GM23338 (cell line): ENCODE measurements around the gene SULT1A2. TPM values are rescaled to one million over a fixed set of nuclear protein-coding genes. Genes with fewer than 3 reads are reported as not detected.

Experiments used
- ATAC-seq: fragments of 200-7000 bp; cut with Tn5 transposase; 3 replicates; pipeline ENCODE4 v1.9.1; 2020
- DNase-seq: peaks from one replicate; pipeline ENCODE4 v3.0.0-alpha.2; 2015; ENCODE audit warnings: low spot score
- H2AFZ ChIP-seq: fragments of 200-600 bp; sonication (generic); 2 replicates; pipeline ENCODE4 v1.8.0; 2016; ENCODE audit warnings: antibody characterized with exemption, mild to moderate bottlenecking, moderate library complexity
- H3F3A ChIP-seq: fragments of 200-600 bp; sonication (generic); replicated peaks from 2 replicates; pipeline ENCODE4 v1.8.0; 2017; ENCODE audit warnings: antibody characterized with exemption, mixed run types, low read depth
- H3K27ac ChIP-seq: fragments of 200-600 bp; sonication (generic); 2 replicates; pipeline ENCODE4 v1.6.1; 2016; ENCODE audit warnings: low read depth
- H3K27me3 ChIP-seq: fragments of 200-600 bp; sonication (generic); 2 replicates; pipeline ENCODE4 v1.8.0; 2016; ENCODE audit warnings: mild to moderate bottlenecking, mixed run types, moderate library complexity; ENCODE audit not compliant: insufficient read depth
- H3K36me3 ChIP-seq: fragments of 200-600 bp; sonication (generic); 2 replicates; pipeline ENCODE4 v1.8.0; 2016; ENCODE audit warnings: mild to moderate bottlenecking; ENCODE audit not compliant: insufficient read depth
- H3K4me1 ChIP-seq: fragments of 200-600 bp; sonication (generic); 2 replicates; pipeline ENCODE4 v1.8.0; 2016; ENCODE audit warnings: mild to moderate bottlenecking, moderate library complexity; ENCODE audit not compliant: insufficient read depth
- H3K4me2 ChIP-seq: fragments of 200-600 bp; sonication (generic); 2 replicates; pipeline ENCODE4 v1.7.1; 2017; ENCODE audit warnings: mixed run types
- H3K4me3 ChIP-seq: fragments of 200-600 bp; sonication (generic); 2 replicates; pipeline ENCODE4 v1.6.1; 2016; ENCODE audit warnings: mixed run types
- H3K79me2 ChIP-seq: fragments of 200-600 bp; sonication (generic); replicated peaks from 2 replicates; pipeline ENCODE4 v1.8.0; 2017; ENCODE audit warnings: mild to moderate bottlenecking; ENCODE audit not compliant: insufficient read depth
- H3K9me2 ChIP-seq: fragments of 200-600 bp; sonication (generic); 2 replicates; pipeline ENCODE4 v1.8.0; 2017; ENCODE audit not compliant: insufficient read depth
- H4K20me1 ChIP-seq: fragments of 200-600 bp; sonication (generic); replicated peaks from 2 replicates; pipeline ENCODE4 v1.8.0; 2017; ENCODE audit warnings: mild to moderate bottlenecking; ENCODE audit not compliant: insufficient read depth
- H3K27ac Mint-ChIP-seq: 2 replicates; pipeline ENCODE4 v1.8.0; 2020; ENCODE audit warnings: inconsistent platforms, mild to moderate bottlenecking, moderate library complexity, mixed read lengths
- H3K27me3 Mint-ChIP-seq: 3 replicates; pipeline ENCODE4 v1.8.0; 2022; ENCODE audit warnings: low read depth, mild to moderate bottlenecking, moderate library complexity, mixed read lengths, inconsistent platforms; ENCODE audit not compliant: insufficient read depth, poor library complexity
- H3K36me3 Mint-ChIP-seq: 3 replicates; pipeline ENCODE4 v1.8.0; 2021; ENCODE audit warnings: low read depth, mild to moderate bottlenecking, inconsistent platforms, moderate library complexity, mixed read lengths
- H3K4me1 Mint-ChIP-seq: 3 replicates; pipeline ENCODE4 v1.8.0; 2020; ENCODE audit warnings: mild to moderate bottlenecking, inconsistent platforms, mixed read lengths
- H3K4me3 Mint-ChIP-seq: 3 replicates; pipeline ENCODE4 v1.8.0; 2021; ENCODE audit warnings: moderate library complexity, mild to moderate bottlenecking, inconsistent platforms, mixed read lengths
- H3K9me3 Mint-ChIP-seq: 3 replicates; pipeline ENCODE4 v1.8.0; 2020; ENCODE audit warnings: moderate library complexity, mild to moderate bottlenecking, inconsistent platforms, mixed read lengths
- EZH2 ChIP-seq: fragments of 200-600 bp; sonication (generic); IDR thresholded peaks from one replicate; pipeline ENCODE4 v1.8.0; 2017; ENCODE audit warnings: antibody characterized with exemption, mild to moderate bottlenecking, low read depth; ENCODE audit not compliant: unreplicated experiment
- EZH2phosphoT487 ChIP-seq: fragments of 200-600 bp; sonication (generic); IDR thresholded peaks from one replicate; pipeline ENCODE4 v1.8.1; 2018; ENCODE audit warnings: antibody characterized with exemption; ENCODE audit not compliant: unreplicated experiment
- JUNB ChIP-seq: IDR thresholded peaks from one replicate; pipeline ENCODE4 v1.6.1; 2016; ENCODE audit warnings: antibody characterized with exemption; ENCODE audit not compliant: unreplicated experiment
- NANOG ChIP-seq: IDR thresholded peaks from 2 replicates; pipeline ENCODE4 v1.6.1; 2016; ENCODE audit warnings: antibody characterized with exemption, borderline replicate concordance
- POLR2AphosphoS5 ChIP-seq: IDR thresholded peaks from 2 replicates; pipeline ENCODE4 v1.6.1; 2016; ENCODE audit warnings: antibody characterized with exemption, low read depth
- STAT1 ChIP-seq: IDR thresholded peaks from one replicate; pipeline ENCODE4 v1.6.1; 2016; ENCODE audit warnings: antibody characterized with exemption; ENCODE audit not compliant: unreplicated experiment
- ZNF114 ChIP-seq: fragments of 250-450 bp; sonication (Bioruptor Pico); IDR thresholded peaks from 2 replicates; pipeline ENCODE4 v1.5.0; 2020; ENCODE audit warnings: mild to moderate bottlenecking, moderate library complexity
- polyA plus RNA-seq: library from polyadenylated mRNA; unstranded; fragments of >200 nt; fragmentation: Nextera tagmentation; extraction: Ambion mirVana; gene quantifications from 2 replicates; pipeline ENCODE4 v1.2.1, GENCODE V29; 2016
- total RNA-seq: library from RNA; depleted of rRNA; stranded (reverse); fragments of >200 nt; shearing (Covaris generic); gene quantifications from 2 replicates; pipeline ENCODE4 v1.2.3, GENCODE V29; 2014
- TF ChIP-seq, protein P1 (sequence below), 2 experiments: fragments of 200-600 bp in 1 of 2; sonication (generic) in 1 of 2; conservative IDR thresholded peaks; 2 replicates each; pipeline versions ENCODE4 v1.5.1 to v1.6.1; 2016 to 2017; ENCODE audit warnings: antibody characterized with exemption in 2 of 2, low read depth in 2 of 2, mild to moderate bottlenecking in 2 of 2, moderate library complexity in 1 of 2
- TF ChIP-seq, protein P2 (sequence below): IDR thresholded peaks from 2 replicates; pipeline ENCODE4 v1.6.1; 2016; ENCODE audit warnings: antibody characterized with exemption
- TF ChIP-seq, protein P3 (sequence below): IDR thresholded peaks from one replicate; pipeline ENCODE4 v1.6.1; 2018; ENCODE audit warnings: antibody characterized with exemption; ENCODE audit not compliant: unreplicated experiment

SULT1A2 gene
- total and polyA plus RNA-seq, 2 experiments from 2014 or later: 0.17 to 0.34 TPM

- Mint-ChIP-seq H3K4me1 (peaks cover 15% of the 10 kb centered on the region; the same call in 2 of the 3 replicates), H3K4me3 (no peak overlapping the region), H3K36me3 (no peaks in the 10 kb centered on the region), H3K27ac (no peak overlapping the region), H3K27me3 (peaks cover 8% of the 10 kb centered on the region), H3K9me3 (no peaks in the 10 kb centered on the region)
- Histone ChIP-seq H3F3A (no peaks in the 10 kb centered on the region), H3K27me3 (no peaks in the 10 kb centered on the region), H3K9me2 (no peaks in the 10 kb centered on the region), H3K4me1 (no peaks in the 10 kb centered on the region; the same call in 1 of the 2 replicates), H3K4me3 (no peak overlapping the region), H4K20me1 (no peaks in the 10 kb centered on the region), H3K79me2 (no peaks in the 10 kb centered on the region), H3K36me3 (no peaks in the 10 kb centered on the region), H2AFZ (no peak overlapping the region), H3K4me2 (no peak overlapping the region), H3K27ac (no peak overlapping the region)
- DNase-seq (no peak), ATAC-seq (no peak)
- TF ChIP-seq NANOG (no peak), EZH2 (no peak)
- TF ChIP-seq, protein P1, sequence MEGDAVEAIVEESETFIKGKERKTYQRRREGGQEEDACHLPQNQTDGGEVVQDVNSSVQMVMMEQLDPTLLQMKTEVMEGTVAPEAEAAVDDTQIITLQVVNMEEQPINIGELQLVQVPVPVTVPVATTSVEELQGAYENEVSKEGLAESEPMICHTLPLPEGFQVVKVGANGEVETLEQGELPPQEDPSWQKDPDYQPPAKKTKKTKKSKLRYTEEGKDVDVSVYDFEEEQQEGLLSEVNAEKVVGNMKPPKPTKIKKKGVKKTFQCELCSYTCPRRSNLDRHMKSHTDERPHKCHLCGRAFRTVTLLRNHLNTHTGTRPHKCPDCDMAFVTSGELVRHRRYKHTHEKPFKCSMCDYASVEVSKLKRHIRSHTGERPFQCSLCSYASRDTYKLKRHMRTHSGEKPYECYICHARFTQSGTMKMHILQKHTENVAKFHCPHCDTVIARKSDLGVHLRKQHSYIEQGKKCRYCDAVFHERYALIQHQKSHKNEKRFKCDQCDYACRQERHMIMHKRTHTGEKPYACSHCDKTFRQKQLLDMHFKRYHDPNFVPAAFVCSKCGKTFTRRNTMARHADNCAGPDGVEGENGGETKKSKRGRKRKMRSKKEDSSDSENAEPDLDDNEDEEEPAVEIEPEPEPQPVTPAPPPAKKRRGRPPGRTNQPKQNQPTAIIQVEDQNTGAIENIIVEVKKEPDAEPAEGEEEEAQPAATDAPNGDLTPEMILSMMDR (conservative IDR thresholded peaks at IDR 0.05; ENCODE audit: low read depth in 2 of 2): no peak
- TF ChIP-seq, protein P2, sequence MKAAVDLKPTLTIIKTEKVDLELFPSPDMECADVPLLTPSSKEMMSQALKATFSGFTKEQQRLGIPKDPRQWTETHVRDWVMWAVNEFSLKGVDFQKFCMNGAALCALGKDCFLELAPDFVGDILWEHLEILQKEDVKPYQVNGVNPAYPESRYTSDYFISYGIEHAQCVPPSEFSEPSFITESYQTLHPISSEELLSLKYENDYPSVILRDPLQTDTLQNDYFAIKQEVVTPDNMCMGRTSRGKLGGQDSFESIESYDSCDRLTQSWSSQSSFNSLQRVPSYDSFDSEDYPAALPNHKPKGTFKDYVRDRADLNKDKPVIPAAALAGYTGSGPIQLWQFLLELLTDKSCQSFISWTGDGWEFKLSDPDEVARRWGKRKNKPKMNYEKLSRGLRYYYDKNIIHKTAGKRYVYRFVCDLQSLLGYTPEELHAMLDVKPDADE: no peak
These were observed 10.3 kb upstream of the SULT1A2 start for GRCh38 chr16:28607116-28607623.

GRCh38 chr16:28606291-28607115 lies 9.7 kb upstream of the SULT1A2 start:
- DNase-seq (no peak), ATAC-seq (no peak)
- Mint-ChIP-seq H3K27ac (no peak overlapping the region), H3K4me3 (no peak overlapping the region), H3K36me3 (no peaks in the 10 kb centered on the region), H3K4me1 (peaks cover 15% of the 10 kb centered on the region; the same call in 2 of the 3 replicates), H3K27me3 (peaks cover 8% of the 10 kb centered on the region), H3K9me3 (no peaks in the 10 kb centered on the region)
- Histone ChIP-seq H3K79me2 (no peaks in the 10 kb centered on the region), H3K27me3 (no peaks in the 10 kb centered on the region), H3K27ac (no peak overlapping the region), H3K4me2 (no peak overlapping the region), H3F3A (no peaks in the 10 kb centered on the region), H3K4me1 (no peaks in the 10 kb centered on the region; the same call in 1 of the 2 replicates), H4K20me1 (no peaks in the 10 kb centered on the region), H3K9me2 (no peaks in the 10 kb centered on the region), H2AFZ (no peak overlapping the region), H3K4me3 (no peak overlapping the region), H3K36me3 (no peaks in the 10 kb centered on the region)
- TF ChIP-seq NANOG (no peak), EZH2phosphoT487 (no peak), STAT1 (no peak), JUNB (no peak), ZNF114 (CRISPR knock-in tag) (no peak), POLR2AphosphoS5 (no peak)
- TF ChIP-seq, protein P1 (conservative IDR thresholded peaks at IDR 0.05; ENCODE audit: low read depth in 2 of 2): no peak
- TF ChIP-seq, protein P3, sequence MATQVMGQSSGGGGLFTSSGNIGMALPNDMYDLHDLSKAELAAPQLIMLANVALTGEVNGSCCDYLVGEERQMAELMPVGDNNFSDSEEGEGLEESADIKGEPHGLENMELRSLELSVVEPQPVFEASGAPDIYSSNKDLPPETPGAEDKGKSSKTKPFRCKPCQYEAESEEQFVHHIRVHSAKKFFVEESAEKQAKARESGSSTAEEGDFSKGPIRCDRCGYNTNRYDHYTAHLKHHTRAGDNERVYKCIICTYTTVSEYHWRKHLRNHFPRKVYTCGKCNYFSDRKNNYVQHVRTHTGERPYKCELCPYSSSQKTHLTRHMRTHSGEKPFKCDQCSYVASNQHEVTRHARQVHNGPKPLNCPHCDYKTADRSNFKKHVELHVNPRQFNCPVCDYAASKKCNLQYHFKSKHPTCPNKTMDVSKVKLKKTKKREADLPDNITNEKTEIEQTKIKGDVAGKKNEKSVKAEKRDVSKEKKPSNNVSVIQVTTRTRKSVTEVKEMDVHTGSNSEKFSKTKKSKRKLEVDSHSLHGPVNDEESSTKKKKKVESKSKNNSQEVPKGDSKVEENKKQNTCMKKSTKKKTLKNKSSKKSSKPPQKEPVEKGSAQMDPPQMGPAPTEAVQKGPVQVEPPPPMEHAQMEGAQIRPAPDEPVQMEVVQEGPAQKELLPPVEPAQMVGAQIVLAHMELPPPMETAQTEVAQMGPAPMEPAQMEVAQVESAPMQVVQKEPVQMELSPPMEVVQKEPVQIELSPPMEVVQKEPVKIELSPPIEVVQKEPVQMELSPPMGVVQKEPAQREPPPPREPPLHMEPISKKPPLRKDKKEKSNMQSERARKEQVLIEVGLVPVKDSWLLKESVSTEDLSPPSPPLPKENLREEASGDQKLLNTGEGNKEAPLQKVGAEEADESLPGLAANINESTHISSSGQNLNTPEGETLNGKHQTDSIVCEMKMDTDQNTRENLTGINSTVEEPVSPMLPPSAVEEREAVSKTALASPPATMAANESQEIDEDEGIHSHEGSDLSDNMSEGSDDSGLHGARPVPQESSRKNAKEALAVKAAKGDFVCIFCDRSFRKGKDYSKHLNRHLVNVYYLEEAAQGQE: no peak
